HepG2 (cell line): ENCODE measurements around the gene SKIDA1. TPM values are rescaled to one million over a fixed set of nuclear protein-coding genes. Genes with fewer than 3 reads are reported as not detected.

Experiments used
- FOXA3 ChIP-seq: IDR thresholded peaks from 2 replicates; pipeline ENCODE4 v1.6.1; 2016; ENCODE audit warnings: missing genetic modification reagents, missing compliant biosample characterization
- HNRNPH1 ChIP-seq: fragments of 200-400 bp; formaldehyde crosslinking; optimal IDR thresholded peaks from 2 replicates; pipeline ENCODE3; 2017; ENCODE audit warnings: mild to moderate bottlenecking, low read depth, low read length
- MLXIP ChIP-seq: sonication (generic); formaldehyde crosslinking; IDR thresholded peaks from 2 replicates; pipeline ENCODE4 v1.9.0; 2021; ENCODE audit warnings: missing genetic modification reagents, borderline replicate concordance
- NFE2L2 ChIP-seq: fragments of 150-350 bp; IDR thresholded peaks from 2 replicates; pipeline ENCODE4 v1.6.1; 2014; ENCODE audit warnings: low read length
- NR0B2 ChIP-seq: sonication (generic); formaldehyde crosslinking; IDR thresholded peaks from 2 replicates; pipeline ENCODE4 v1.4.0; 2020; ENCODE audit warnings: mild to moderate bottlenecking, missing genetic modification reagents
- NR3C1 ChIP-seq: sonication (generic); formaldehyde crosslinking; IDR thresholded peaks from 2 replicates; pipeline ENCODE4 v1.4.0; 2020; ENCODE audit warnings: missing genetic modification reagents
- PHF21A ChIP-seq: sonication (generic); formaldehyde crosslinking; IDR thresholded peaks from 2 replicates; pipeline ENCODE4 v1.5.0; 2020; ENCODE audit warnings: mild to moderate bottlenecking, missing genetic modification reagents
- REPIN1 ChIP-seq: sonication (generic); formaldehyde crosslinking; IDR thresholded peaks from 2 replicates; pipeline ENCODE4 v1.8.0; 2022; ENCODE audit warnings: missing genetic modification reagents, low read depth, mild to moderate bottlenecking, borderline replicate concordance
- SP2 ChIP-seq: sonication (generic); formaldehyde crosslinking; IDR thresholded peaks from 2 replicates; pipeline ENCODE4 v1.5.1; 2020; ENCODE audit warnings: mild to moderate bottlenecking, missing genetic modification reagents
- TCF7 ChIP-seq: sonication (generic); IDR thresholded peaks from 2 replicates; pipeline ENCODE4 v1.6.1; 2016; ENCODE audit warnings: antibody characterized with exemption, low read depth
- THAP11 ChIP-seq: IDR thresholded peaks from 2 replicates; pipeline ENCODE4 v1.6.1; 2016; ENCODE audit warnings: missing biosample characterization, missing genetic modification reagents
- THAP9 ChIP-seq: sonication (generic); formaldehyde crosslinking; IDR thresholded peaks from 2 replicates; pipeline ENCODE4; 2020; ENCODE audit warnings: missing genetic modification reagents, mild to moderate bottlenecking, borderline replicate concordance
- ZNF234 ChIP-seq: sonication (generic); formaldehyde crosslinking; conservative IDR thresholded peaks from 2 replicates; pipeline ENCODE4 v1.5.1; 2020; ENCODE audit warnings: mild to moderate bottlenecking, missing genetic modification reagents
- ZNF546 ChIP-seq: sonication (generic); formaldehyde crosslinking; conservative IDR thresholded peaks from 2 replicates; pipeline ENCODE4 v1.8.1; 2023; ENCODE audit warnings: mild to moderate bottlenecking, missing genetic modification reagents
- ZNF552 ChIP-seq: sonication (generic); formaldehyde crosslinking; IDR thresholded peaks from 2 replicates; pipeline ENCODE4 v1.9.0; 2022; ENCODE audit warnings: missing genetic modification reagents, mild to moderate bottlenecking, borderline replicate concordance
- ZNF879 ChIP-seq: sonication (generic); formaldehyde crosslinking; IDR thresholded peaks from 2 replicates; pipeline ENCODE4 v1.8.1; 2023; ENCODE audit warnings: missing genetic modification reagents
- ZSCAN21 ChIP-seq: sonication (generic); formaldehyde crosslinking; IDR thresholded peaks from 2 replicates; pipeline ENCODE4 v1.8.0; 2022; ENCODE audit warnings: mild to moderate bottlenecking, missing genetic modification reagents, moderate library complexity, borderline replicate concordance
- polyA plus RNA-seq, 8 experiments: library from polyadenylated mRNA; depleted of rRNA in 3 of 8; stranded (reverse) in 7 of 8; unstranded in 1 of 8; fragments of >200 nt; fragmentation: Illumina TruSeq in 4 of 8; extraction: Trizol in 4 of 8; gene quantifications; 2 replicates each; pipeline versions ENCODE4 v1.2.1 to v1.2.3, GENCODE V29; 2011 to 2016; ENCODE audit warnings: low read depth in 4 of 8, missing spikeins in 1 of 8, mixed read lengths in 1 of 8; ENCODE audit not compliant: insufficient read depth in 1 of 8
- total RNA-seq, 5 experiments: library from RNA; depleted of rRNA; stranded (reverse); fragments of >200 nt; fragmentation: Illumina TruSeq; extraction: Trizol; gene quantifications; 2 replicates each; pipeline ENCODE4 v1.2.3, GENCODE V29; 2016; ENCODE audit warnings: low read depth in 1 of 5

SKIDA1 gene
- total and polyA plus RNA-seq, 2 of the 13 experiments (the other 11 are each of a cell fraction or from before 2014, with no cell fraction given), result 0.73 to 1.5 TPM

- TF ChIP-seq MLXIP (CRISPR knock-in tag) (no peak), ZNF879 (CRISPR knock-in tag) (peak; percentile 91), NFE2L2 (no peak), ZNF234 (CRISPR knock-in tag) (0 out of 2 replicates have a peak, but pooled peaks have one; percentile 12), FOXA3 (CRISPR knock-in tag) (no peak; the same call in 1 of the 2 replicates), NR0B2 (CRISPR knock-in tag) (peak; percentile 69; the same call in 1 of the 2 replicates), ZSCAN21 (CRISPR knock-in tag) (peak; percentile 49; the same call in 1 of the 2 replicates), HNRNPH1 (peak; percentile 5), THAP11 (CRISPR knock-in tag) (peak; percentile 70; the same call in 1 of the 2 replicates), ZNF546 (peak; percentile 88), THAP9 (CRISPR knock-in tag) (peak; percentile 58; the same call in 1 of the 2 replicates), ZNF552 (CRISPR knock-in tag) (peak; percentile 59; the same call in 1 of the 2 replicates), REPIN1 (peak; percentile 18; the same call in 1 of the 2 replicates), NR3C1 (CRISPR knock-in tag) (no peak), TCF7 (no peak), PHF21A (CRISPR knock-in tag) (peak; percentile 83), SP2 (CRISPR knock-in tag) (no peak)
Observed at GRCh38 chr10:21525367-21526187, at the start of gene SKIDA1 (continued).
